ENCODE measurements around the gene COPS9.

The COPS9 gene

DNA sequence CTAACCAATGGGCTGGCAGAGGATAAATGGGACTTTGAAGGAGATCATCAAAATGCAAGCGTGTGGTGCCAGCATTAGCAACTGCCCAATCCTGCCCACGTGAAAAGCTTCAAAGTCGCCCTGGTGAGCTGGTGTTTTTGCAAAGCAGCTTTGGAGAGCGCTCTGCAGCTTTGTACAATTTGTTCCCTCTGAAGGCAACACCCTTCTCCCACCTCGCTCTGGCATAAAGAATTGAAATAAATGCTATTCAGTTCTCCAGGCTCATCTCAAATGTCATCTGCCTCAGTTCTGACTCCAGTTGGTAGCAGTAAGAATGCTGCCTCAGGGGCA lies 3.5 kb downstream of the COPS9 start:
- peak; percentile 18 for DNase-seq

DNA sequence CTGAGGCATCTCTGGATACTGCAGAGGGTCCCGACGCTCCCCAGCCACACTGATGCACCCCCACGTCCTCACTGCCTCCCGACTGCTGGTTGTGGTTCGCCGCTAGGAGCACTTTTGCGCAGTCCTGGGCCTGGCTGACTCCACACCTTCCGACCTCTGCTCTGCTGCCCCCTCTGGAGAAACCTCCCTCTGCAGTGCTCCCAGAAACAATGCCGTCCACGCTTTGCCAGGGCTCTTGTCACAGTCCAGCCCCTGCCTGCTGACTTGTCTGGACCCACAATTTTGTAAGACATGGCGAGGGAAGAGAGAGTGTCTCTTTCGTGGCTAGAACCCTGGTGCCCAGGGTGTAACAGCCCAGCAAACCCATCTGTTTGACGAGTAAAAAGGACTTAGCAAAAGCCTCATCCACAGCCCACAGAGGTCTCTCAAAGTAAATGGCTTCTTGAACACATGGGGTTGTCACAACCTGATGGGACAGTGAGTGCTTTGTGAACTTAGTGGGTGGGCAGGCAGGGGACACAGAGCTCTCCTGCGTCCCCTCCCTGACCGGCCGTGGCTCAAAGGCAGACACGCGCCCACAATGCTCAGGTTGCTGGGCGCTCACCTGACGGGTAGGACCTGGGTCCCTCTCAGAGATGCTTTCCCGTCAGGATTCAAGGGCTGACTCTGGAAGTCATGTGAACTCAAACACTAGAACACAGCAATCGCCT lies 4.0 kb downstream of the COPS9 start:
- DNase-seq: peak; percentile 27

DNA sequence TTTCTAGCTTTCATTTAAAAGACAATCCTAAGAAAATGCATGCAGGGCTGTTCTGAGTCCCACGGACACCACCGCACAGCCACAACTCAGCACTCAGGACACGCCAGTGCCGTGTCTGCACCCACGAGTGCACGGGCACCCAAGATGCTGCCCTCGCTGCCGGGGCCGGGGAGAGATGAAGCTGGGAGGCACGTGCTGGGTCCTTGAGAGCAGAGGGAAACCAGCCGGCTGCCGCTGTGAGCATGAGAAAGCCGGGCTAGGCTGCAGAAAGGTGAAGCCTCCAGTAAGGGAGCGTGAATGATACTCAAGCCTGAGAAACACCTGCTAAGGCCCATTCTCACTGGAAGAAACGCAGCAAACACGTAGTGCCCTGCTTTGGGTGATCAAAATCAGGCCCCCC lies 4.8 kb downstream of the COPS9 start:
- peak; percentile 17 for DNase-seq

DNA sequence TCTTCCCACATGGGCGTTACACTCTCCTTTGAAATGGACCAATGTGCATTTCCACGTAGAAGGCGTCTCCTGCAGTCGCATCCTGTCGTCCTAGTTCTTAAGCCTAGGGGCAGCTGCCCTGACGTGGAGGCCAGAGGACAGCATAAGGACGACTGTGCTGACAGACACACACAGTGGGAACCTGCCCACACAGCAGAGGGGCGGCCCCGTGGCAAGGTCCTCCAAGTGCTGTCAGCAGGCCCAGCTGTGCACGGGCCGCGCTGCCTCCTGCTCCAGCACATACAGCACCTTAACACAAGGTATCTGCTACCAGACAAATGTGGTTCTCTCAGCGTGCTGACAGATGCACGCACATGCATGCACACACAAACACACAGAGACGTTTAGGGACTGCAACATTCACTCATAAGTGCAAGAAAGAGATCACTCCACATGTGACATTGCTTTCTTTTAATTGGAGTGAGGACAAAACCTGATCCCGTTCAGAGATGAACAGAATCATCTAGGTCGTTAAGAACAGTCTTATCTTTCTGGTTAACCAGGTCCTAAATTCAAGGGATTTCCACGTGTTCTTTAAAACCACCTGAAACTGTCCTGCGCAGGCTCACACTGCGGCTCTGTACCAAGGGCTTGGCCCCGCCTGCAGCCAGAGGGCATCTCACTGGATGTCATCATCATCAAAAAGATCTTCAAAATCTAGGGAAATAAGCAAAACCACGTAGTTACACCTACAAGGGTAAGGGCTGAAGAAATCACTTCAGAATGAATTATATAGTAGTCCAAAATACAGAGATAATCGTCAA lies 5.5 kb downstream of the COPS9 start:
- no peak for DNase-seq

DNA sequence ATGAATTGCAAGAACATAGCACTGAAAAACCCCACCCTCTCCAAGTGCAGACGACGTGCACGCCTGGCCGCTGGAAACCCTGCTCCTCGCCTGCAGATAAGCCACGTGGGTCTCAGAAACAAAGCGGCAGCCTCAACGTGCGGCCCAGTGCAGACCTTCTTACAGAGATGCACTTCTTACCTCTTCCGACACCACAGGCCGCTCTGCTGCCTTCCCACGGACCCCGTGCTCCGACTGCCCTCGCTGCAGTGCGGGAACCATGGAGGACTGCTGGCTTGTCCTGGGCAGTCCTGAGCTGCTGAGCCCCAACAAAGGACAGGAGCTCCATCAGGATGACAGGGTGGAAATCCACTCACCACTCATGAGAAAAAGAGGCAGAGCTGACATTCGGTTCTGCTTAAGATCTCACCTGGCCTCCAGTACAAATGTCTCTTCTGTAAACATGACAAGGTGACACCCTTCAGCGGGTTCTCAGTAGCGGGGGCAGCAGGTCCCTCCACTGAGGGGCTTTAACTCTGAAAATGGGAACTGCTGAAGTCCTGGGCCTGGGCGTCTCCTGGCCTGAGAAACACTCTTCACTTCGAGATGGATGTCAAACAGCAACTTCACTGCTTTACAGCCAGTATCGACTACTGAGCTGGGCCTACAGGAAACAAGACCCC lies 6.2 kb downstream of the COPS9 start:
- peak; percentile 13 for DNase-seq

DNA sequence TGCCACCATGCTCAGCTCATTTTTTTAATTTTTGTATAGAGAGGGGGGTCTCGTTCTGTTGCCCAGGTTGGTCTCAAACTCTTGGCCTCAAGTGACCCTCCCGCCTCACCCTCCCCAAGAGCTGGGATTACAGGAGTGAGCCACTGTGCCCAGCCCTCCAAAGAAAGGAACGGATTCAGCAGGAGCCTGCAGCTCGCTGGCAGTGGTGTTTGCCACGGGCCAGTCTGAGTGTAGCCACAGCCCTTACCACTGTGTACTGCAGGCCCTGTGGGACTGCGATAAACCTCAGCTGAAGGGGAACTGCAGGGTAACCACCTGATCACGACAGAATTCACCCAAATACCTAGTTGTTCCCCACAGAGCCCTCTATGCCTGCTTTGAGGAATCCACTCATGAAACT lies 6.8 kb downstream of the COPS9 start:
- no peak for DNase-seq

DNA sequence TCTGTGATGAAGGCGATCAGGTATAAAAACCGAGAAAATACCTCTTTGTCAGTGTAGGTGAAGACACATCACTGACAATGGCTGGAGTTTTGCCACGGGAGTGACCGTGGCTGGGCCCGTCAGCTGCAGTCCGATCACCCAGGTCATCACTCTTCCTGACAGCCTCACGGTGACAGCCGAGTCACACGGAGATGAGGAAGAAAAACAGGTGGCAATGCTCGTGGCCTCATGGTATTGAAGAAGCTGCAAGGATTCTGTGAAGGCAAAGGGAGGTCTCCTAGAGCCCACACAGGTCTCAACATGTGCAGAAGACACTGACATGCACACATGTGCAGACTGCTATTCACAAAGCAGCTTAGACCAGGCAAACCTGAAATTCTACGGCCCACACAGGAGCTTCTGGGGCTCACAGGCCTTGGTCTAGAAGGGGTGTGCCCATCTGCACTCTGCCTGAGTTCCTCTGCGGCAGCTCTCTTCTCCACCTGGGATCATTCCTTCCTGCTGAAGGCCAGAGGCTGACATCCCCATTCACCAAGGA lies 7.4 kb downstream of the COPS9 start:
- DNase-seq: no peak

DNA sequence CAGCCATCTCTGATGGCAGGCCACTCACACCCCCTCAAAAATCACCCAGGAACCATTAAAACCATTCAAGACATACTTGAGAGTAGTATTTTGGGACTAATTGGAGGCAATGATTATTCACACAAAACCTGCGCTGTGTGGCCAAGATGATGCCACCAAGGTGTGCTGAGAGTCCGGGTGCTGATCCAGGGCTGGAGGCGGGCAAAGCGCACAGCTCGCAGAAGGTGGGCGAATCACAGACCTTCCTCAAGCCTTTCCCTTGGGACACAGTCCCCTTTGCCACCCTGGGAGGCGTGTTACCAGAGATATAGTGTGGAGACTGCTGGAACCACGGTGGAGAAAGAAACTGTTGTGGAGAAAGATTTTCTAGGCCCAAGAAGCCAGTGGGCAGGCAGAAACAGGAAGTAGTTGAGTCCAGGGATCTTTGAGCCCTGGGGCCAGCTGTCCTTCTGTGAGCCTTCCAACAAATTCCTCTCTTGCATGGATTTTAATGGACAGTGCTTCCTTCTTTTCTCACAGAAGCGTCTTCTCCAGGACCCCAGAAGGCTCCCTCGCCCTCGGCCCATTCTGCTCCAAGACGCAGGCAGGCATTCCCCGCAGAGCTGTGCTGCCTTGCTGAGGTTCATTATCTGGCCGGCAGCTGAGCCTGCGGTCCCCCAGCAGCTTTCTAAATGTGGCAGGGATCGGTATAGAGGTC lies 8.0 kb downstream of the COPS9 start:
- peak; percentile 17 for DNase-seq

DNA sequence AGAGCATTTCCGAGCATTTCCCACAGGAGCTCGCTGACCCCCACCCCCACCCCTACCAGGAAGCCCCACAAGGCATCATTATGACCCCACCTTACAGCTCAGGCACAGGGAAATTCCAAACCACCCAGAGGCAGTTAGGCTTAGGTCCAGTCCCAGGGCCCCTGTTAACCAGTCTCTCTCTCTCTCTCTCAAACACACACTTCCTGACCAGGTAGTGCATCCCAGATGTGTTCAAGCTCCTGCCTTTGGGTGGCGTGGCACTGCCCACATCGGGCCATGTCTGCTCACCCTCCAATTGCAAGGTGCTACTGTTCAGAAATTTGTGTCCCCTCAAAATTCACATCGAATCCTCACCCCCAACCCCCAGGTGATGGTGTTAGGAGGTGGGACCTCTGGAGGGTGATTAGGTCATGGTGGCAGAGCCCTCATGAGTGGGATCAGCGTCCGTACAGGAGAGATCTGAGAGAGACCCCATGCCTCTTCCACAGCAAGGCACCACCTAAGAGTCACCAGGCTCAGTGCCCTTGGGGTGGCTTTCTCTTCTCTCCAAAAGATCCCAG lies 8.8 kb downstream of the COPS9 start:
- DNase-seq: no peak

DNA sequence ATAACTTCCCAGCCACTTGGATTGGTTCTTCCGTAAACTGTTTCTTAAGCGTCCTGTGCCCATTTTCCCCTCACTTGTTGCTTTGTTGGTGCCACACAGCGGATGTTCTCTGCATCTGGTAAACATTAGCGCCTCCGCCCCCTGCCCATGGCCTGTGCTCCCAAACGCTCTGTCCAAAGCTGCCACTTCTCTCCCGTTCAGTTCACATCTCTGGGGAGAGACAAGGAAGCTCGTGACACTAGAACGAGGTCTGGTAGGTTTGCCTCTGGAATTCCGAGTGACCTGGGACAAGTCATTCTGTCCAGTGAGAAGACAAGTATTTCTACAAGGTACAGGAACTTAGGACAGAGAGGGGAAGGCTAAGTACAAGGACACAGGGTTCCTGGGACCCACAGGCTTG lies 9.4 kb downstream of the COPS9 start:
- DNase-seq: no peak

DNA sequence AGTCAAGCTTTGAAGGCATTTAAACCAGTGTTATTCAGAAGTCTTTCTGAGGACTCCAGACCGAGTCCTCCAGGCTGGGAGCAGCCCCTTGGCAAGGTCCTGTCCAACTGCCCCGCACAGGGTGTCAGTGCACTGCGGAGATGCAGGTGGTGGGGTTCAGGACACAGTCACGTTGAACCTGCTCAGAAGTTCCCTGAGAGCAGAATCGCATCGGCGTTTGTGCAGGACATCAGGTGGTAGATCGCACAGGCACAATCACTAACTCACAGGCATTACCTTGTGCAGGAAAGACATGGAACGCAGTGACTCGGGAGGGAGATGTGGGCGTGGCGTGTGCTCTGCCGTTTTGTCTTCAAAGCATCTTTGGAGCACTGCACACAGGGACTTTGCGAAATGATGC lies 10.4 kb downstream of the COPS9 start:
- DNase-seq: no peak

DNA sequence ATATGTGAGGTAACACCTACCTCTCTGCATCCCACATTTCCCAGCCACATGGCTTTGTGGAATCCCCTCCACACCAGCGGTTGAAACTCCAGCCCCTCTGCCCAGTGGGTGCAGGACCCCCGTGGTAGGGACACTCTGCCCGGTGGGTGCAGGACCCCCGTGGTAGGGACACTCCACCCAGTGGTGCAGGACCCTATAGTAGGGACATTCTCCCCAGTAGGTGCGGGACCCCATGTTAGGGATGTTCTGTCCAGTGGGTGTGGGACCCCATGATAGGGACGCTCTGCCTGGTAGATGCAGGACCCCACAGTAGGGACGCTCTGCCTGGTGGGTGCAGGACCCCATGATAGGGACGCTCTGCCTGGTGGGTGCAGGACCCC lies 11.5 kb downstream of the COPS9 start:
- DNase-seq: no peak

DNA sequence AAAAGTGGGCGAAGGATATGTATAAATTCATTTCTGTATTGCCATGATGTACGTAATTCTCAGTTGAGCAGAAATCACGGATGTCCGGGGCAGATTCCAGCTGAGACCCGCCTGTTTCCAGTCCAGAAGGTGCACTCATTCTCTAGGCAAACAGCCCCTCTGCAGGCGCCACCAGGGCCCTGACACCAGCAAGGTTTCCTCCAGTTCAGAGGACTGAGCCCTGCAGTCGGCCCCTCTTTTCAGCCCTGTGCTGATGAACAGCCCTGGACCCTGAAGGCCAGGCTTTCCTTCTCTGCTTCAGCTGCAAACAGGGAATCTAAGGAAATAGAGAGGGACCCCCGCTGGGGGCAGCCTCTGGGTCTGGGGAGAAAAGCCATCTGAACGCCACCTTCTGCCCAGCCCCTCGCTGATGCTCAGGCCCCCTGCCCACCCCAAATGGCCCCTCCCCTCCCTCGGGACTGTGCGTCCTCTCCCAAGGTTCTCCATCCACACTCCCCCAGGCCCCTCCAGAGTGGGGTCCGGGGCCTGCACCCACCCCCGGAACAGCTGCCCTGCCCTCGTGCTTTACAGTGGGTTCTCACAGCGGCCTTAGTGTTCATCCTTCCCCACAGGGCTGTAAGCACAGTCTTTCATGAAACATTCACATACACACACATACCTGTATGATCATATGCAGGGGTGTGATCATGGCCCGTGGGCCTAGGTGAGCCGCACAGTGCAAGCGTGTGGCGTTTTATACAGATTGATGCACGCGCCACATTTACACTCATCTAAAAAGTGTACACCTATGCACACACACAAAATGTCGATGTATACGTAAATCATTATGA lies 12.1 kb downstream of the COPS9 start:
- no peak for DNase-seq

DNA sequence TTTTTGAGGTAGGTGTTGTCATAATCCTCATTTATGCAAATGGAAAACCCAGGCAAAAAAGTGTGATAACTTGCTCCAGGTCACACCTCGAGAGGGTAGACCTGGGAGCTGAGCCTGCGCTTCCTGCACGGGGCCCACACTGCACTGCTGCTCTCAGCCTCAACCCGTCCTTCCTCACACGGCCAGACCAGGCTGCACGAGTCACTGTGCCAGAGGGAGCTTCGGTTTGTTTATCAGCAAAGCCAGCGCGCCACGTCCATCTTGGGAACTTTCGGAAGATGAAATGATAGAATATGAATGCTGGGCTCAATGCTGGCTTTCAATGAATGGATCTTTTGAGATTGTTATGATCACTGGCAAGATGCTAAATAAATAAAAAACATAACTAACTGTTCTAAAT lies 14.4 kb downstream of the COPS9 start:
- no peak for DNase-seq

DNA sequence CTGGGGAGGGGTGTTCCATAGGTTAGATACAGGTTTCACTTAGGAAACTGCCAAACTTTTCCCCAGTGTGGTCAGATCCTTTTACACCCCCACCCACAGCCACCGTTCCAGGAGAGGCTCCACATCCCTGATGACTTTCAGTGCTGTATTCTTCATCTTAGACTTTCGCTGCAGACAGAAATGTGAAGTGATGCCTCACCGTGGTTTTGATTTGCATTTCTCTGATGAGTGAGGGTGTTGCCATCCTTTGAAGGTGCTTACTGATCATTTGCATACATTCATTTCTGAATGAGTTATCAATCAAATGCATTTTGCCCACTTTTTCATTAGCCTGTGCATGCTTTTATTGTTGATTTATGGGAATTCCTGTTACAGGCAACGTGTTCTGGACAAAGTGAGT lies 14.9 kb downstream of the COPS9 start:
- DNase-seq: no peak

DNA sequence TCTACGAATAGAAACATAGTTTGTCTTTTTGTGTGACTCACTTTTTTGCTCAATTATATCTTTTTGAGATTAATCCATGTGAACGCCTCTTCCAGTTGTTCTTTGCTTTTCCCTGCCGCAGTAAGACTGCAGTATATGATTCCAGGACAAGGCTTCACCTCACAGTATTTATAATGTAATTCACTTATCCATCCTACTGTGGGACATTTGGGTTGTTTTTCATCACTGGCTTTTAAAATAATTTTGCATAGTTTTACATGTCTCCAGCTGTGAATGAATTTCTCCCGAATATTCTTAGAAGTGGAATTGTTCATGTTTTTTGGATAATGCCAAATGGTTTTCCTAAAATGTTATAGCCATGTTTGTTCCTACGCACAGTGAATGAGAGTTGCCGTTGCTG lies 21.9 kb downstream of the COPS9 start:
- DNase-seq: no peak

DNA sequence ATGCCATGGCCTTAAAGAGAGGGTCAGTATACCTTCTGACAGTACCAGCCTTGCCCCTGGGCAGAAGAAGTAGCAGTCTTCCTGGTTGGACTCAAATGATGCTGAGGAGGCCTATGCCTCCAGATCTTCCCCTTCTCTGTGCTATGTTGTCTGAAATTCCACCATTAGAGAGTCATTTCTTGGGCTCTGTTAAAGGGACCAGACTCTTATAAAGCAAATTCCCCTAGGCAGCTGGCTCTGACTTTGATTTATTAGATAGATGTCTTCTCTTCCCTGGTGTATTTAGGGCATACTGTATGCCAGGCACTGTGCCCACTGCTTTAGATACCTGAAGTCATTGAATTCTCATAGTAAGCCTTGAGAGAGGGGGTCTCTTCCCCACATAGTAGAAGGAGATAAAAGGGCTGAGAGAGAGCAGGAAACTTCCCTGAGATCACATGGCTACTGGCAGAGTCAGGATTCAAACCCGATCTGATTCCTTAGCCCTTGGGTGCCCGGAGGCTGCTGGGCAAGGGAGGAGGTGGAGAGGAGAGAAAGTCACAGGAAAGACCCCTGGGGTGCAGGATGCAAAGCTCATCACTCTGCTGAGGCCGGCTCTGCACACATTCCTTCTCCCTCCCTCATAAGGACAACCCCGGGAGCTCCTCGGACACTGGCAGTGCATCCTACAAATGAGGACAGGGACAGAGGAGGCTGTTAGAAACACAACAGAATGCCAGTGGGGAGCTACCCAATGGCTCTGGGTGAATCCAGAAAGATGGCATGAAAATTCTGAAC lies 23.0 kb downstream of the COPS9 start:
- no peak for DNase-seq

DNA sequence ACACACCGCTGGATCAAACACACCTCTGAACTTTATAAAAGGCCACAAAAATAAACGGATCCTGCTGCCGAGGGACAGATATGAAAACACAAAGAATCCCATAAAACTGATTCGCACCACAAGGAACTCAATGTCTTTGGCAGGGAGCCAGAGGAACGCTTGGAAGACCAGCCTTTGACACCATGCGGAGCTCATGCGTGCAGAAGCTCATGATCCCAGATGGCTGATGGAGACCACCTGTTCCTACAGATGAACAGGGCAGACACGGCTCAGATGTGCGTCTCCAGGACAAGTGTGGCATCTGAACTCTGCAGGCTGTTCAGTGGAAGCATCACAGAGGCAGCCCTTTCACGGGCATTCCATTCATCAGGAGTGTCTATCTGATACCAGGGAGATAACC lies 24.9 kb downstream of the COPS9 start:
- DNase-seq: no peak

DNA sequence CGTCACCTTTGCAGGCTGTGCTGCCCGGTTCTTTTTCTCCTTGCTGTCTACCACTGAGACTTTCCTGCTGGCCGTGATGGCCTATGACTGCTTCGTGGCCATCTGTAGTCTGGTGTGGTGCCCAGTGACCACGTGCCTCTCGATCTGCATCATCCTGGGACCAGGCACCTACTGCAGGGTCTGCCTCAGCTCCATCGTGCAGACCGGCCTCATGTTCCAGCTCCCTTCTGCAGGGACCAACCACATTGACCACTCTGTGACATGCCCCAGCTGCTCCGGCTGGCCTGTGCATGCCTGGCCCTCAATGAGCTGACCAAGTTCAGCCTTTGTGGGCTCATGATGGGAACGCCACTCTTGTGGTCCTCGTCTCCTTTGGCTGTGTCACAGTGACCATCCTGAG lies 26.7 kb downstream of the COPS9 start:
- DNase-seq: no peak

DNA sequence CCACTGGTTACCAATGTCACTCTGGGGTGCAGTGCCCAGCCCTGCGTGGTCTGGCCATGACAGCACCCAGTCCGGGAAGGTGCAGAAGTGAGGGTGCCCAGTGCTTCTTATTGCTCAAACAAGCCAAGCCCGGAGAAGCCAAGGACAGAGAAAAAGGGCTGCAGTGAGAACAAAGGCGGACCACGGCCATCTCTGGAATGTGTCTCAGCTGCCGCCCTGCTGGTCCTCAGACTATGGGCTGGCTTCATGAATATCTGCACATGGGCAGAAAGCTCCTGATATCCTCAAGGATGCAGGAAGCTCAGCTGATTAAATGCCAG lies 28.7 kb downstream of the COPS9 start:
- no peak for DNase-seq

DNA sequence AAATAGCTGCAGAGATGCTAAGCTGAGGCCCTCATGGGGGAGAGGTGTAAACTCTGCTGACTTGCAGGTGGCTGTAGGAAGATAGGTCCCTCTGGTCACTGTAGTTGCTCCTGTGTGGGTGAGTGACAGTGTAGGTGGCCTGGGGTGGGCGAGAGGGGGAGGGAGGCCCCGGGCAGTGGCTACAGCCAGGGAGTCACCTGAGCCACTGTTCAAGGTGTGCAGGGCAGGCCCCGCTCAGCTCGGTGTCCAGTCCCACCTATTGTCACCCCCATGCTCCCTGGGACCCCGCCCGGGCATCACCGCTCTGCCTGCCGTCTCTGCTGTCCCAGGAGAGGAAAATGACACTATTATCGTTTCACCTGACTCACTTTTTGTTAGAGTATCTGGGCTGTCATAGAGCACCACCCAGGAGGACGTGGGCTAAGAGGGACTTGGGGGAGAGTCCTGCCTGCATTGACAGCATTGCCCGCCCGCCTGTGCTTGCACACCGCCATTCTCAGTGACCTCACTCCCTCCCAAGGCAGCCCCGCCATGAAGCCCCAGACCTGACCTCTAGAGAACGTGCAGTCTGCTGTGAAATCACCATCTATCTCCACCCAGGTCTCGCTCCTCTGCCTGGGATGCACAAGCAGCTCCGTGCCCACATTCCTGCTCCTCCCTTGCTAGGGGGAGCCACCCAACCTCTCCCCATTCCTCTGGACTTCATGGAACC lies 29.2 kb downstream of the COPS9 start:
- DNase-seq: no peak

Measured in activated CD4-positive, CD25-positive, alpha-beta regulatory T cell treated with anti-CD3 and anti-CD28 coated beads, Interleukin-2, amount 50 U/mL, for 72 hours (primary cell).